DMS153 (cell line): ENCODE measurements around the gene OR6C3.
"Not testable (repeated sequence)": the region's sequence is repeated elsewhere in the genome, so short reads cannot be mapped to it uniquely, and the experiment has no call there.

Experiments
- DNase-seq: peaks from one replicate; lab custom pipeline; 2025; lab: John Stamatoyannopoulos, UW

Gene OR6C3

GRCh38 chr12:55330446-55330845 is at the start of gene OR6C3:
Gene OR6C3 (plus strand): TSS chr12:55330746. CDS start chr12:55331701, 955 bp downstream.
- no peak for DNase-seq

DNA sequence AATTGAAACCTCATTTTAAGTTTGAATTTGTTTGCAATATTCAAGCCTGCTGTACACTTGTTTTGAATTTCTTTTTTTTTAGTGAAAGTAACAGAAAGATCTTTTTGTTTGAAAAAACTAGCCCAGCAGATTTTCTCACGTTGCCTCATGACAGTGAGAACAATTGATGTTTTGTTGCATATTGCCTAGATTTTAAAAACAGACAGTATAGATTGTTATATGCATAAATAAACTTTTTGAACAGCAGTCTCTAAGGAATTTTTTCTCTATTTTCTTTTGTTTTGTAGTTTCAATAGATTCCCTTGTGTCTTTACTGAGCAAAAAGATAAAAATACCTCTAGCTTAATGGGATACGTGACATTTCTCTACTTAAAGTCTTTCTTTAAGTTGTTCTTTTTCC is 49.6 kb upstream of the OR6C3 start:
- DNase-seq = no peak

GRCh38 chr12:55289999-55290398 is 40.5 kb upstream of the OR6C3 start:
- no peak for DNase-seq

DNA sequence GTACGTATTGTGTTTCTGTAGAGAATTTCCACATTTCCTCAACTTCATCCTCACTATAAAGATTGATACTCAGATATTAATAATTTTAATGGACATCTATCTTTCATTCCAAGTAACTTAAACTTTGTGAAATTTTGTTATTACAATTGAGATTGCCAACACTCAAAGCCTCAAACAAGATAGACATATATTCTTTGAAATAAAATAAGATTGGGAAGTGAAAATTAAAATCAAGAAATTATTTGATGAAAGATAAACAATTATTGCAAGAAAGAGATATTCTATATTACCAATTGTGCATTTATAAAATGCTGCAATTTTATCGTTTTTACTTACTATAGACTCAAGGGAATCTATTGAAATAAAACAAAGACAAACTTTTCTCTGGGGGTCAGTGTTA is 34.1 kb upstream of the OR6C3 start, which contains the start of gene OR6C6:
Gene OR6C6, minus strand, starts transcription at position 101 of the 400 bp plus-strand sequence. CDS start 1,337 bp downstream, outside the sequence.
- no peak for DNase-seq

- no peak for DNase-seq
Measured at GRCh38 chr12:55314043-55314442, 16.5 kb upstream of the OR6C3 start, which contains the start of gene OR6C1. Gene OR6C1 (plus strand): TSS chr12:55314343. CDS start chr12:55320600, 6,257 bp downstream.

DNA sequence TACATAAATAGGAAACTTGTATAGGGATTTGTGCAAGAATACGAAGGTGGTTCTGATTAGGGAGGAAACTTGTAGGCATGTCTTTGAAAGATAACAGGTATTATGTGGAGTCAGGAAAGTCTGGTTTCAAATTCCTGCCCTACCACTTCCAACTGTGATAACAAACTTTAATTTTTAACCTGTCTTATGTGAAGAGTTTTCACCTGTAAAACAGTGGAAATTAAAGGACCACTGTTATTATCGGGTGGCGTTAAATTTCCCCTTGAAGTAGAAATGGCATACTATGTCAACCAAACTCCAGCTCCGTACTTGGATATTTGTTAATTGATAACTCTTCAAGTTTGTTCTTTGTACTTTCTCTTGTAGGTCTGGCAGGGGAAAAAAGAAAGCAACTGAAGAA is 10.3 kb upstream of the OR6C3 start:
- no peak for DNase-seq

- DNase-seq = not testable (repeated sequence)
Measured at GRCh38 chr12:55325801-55326200, 4.7 kb upstream of the OR6C3 start.

DNA sequence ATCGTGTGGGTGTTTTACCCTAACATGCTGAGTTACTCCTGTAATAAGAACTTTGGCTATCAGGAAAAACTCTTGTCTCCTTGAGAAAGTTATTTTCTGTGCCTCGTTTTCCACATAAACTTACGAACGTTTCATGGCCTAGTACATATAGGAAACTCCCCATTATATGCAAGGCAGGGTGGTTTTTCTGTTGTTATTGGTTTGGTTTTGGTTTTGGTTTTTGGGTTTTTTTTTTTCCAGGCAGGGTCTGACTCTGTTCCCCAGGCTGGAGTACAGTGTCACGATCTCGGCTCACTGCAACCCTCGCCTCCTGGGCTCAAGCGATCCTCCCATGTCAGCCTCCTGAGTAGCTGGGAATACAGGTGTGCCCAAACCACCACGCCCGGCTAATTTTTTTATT is 5.5 kb downstream of the OR6C3 start:
- DNase-seq = no peak

DNA sequence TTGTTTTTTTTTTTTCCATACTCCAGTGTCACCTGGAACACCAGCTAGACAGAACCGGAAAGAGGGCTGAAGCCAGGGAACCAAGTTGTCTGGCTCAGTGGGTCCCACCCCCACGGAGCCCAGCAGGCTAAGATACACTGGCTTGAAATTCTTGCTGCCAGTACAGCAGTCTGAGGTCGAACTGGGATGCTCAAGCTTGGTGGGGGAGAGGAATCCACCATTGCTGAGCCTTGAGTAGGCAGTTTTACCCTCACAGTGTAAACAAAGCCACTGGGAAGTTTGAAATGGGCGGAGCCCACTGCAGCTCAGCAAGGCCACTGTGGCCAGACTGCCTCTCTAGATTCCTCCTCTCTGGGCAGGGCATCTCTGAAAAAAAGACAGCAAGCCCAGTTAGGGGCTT is 24.8 kb downstream of the OR6C3 start:
- DNase-seq = not testable (repeated sequence)

- DNase-seq = no peak
Measured at GRCh38 chr12:55362675-55363074, 32.1 kb downstream of the OR6C3 start, which contains the start of gene OR6C75. Gene OR6C75 (plus strand): TSS chr12:55362975. CDS start chr12:55365111, 2,136 bp downstream.

DNA sequence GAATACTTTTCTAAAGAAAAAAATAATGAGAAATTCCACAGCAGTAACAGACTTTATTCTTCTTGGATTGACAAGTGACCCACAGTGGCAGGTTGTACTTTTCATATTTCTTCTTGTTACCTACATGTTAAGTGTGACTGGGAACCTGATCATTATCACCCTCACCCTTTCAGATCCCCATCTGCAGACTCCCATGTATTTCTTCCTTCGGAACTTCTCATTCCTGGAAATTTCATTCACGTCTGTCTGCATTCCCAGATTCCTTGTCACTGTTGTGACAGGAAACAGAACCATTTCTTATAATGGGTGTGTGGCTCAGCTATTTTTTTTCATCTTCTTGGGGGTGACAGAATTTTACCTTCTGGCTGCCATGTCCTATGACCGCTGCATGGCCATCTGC is 34.5 kb downstream of the OR6C3 start:
- no peak for DNase-seq

GRCh38 chr12:55372521-55372920 is 42.0 kb downstream of the OR6C3 start:
- DNase-seq = no peak
